GM21515 (cell line): ENCODE results near the gene PCBD1.
"Not testable (repeated sequence)": the region's sequence is repeated elsewhere in the genome, so short reads cannot be mapped to it uniquely, and the experiment has no call there.

Experiments
- ATAC-seq: cut with Tn5 transposase; IDR thresholded peaks from one replicate; pipeline ENCODE4 v1.9.1; 2021; ENCODE audit not compliant: unreplicated experiment

The PCBD1 gene

DNA sequence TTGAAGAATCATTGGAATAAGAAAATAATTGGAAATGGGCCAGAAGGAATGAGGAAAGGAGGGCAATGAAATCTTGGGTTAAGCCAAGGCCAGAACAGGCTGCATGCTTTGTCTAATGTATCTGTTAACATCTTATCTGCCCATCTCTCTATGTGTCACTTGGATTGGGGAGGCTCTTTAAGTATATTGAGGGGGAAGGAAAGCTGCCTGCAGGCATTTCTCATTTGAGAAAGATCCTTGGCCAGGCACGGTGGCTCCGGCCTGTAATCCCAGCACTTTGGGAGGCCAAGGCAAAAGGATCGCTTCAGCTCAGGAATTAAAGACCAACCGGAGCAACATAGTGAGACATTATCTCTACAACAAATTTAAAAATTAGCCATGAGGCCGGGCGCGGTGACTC lies 14.3 kb downstream of the PCBD1 start:
- ATAC-seq = no peak

DNA sequence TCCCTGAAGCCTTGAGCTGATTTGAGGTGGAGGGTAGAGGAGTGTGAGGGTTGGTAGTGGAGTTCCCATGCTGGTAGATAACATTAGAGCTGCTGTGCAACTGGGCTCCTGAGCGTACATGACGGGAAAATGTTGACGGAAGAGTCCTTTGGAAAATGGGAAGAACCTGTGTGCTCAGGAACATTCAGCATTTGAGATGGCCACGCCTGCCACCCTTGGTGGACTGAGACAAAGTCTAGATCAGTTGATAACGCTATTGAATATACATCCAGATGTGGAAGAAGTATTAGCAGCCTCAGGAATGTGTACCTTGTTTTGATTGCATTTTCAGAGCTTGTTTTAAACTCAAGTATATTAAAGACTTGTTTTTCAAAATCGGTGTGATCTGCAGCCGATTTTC lies 16.1 kb downstream of the PCBD1 start:
- no peak for ATAC-seq

DNA sequence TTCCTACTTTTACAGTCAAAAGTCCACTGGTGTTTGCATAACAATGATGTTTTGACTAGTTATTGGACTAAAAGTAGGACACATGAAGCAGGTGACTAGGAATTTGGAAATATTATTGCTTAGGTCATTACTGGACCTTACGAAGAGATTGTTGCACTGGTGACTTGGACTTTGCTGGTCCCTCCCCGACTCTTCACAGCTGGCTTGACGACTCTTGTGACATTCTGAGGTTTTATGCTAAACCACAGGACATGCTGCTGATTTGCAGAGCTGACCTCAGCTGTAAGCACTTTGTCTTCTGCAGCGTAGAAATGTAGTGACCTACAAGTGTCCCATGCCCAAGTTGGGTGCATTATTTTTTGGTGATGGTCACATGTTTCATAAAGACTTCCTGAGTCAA lies 21.9 kb downstream of the PCBD1 start:
- ATAC-seq = no peak

DNA sequence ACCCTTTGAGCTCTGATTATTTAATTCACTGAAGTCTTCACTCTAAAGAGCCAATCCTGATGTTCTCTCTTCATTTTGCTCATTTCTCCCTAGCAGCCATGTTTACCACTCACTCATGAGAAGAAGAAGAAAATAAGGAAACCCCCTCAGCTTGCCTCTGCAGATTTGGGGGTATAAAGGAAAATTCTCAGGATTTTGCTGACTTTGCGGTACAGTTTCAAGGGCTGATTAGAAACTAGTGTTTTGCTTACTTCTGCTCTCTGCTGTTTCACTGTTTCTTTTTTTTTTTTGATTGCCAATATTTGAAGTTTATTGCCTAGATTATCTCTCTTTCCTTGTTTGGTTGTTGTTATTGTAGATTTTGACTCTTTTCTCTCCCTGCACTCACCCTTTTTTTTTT lies 23.4 kb downstream of the PCBD1 start:
- no peak for ATAC-seq

DNA sequence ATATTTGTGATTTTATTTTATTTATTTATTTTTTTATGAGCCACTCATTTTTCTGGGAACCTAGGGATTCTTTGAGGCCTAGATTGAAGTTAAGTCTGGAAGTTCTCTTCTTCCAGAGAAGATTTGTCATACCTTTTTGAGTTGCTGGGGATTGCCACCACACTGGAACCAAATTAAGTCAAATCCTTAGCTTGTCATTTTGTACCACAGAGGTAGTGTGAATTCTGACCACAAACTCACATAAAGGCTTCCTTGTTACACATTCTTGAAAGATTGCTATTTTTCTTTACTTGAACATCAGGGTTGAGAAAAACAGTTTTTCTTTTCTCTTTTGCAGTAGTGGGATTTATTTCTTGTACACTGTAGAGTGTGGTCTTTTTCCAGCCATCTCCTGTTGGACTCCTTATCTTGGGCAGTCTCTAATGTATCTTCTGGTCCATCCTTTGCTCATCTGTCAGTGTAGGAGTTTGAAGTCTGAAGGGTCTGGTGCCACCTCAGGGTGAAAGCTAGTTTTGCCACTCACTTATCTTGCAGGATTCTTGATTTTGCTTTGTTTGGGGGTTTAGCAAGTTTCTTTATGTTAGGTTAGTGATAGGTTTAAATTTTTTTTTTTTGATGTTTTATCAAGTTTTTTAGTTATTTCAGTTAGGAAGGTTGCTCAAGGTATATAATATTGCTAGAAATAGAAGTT lies 24.8 kb downstream of the PCBD1 start:
- no peak for ATAC-seq

DNA sequence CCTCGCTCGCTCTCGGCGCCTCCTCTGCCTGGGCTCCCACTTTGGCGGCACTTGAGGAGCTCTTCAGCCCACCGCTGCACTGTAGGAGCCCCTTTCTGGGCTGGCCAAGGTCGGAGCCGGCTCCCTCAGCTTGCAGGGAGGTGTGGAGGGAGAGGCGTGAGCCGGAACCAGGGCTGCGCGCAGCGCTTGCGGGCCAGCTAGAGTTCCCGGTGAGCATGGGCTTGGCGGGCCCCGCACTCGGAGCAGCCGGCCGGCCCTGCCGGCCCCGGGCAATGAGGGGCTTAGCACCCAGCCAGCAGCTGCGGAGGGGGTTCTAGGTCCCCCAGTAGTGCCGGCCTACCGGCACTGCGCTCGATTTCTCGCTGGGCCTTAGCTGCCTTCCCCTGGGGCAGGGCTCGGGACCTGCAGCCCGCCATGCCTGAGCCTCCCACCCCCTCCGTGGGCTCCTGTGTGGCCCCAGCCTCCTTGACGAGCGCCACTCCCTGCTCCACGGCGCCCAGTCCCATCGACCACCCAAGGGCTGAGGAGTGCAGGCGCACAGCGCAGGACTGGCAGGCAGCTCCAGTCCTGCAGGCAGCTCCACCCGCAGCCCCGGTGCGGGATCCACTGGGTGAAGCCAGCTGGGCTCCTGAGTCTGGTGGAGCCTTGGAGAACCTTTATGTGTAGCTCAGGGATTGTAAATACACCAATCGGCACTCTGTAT lies 26.7 kb downstream of the PCBD1 start:
- not testable (repeated sequence) for ATAC-seq

DNA sequence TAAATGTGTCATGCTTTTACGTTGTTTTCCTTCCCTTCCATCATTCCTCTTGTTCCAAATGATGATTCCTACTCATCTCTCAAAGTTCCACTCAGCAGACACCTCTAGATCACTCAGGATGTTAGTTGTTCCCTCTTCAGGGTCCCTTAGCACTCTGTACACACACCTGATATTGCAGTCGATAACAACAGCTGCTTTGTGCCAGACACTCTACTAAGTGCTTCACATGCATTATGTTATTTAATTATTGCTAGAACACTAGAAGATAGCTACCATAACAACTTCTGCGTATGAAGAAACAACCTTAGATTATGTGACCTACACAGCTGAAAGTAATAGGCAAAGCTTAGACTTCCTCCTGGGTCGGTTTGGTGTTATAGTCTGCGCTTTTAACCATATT lies 29.6 kb downstream of the PCBD1 start:
- no peak for ATAC-seq

DNA sequence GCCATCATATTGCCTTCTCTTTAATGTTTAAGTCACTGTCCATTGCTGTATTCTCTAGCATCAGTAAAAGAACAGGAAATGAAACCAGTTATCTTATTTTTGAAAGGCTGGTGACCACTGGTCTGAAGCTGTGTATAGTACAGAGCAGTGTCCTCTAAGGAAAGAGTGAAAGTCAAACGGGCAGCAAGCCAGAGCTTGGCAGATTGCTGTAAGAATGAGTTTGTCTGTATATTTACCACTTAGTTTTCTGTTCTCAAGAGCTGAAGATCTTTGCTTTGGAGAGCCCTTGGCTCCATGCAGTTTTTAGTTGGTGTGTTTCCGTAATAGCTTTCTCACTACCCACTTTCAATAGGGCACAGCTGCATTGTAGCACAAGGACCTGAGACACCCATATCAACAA lies 31.9 kb downstream of the PCBD1 start:
- no peak for ATAC-seq

DNA sequence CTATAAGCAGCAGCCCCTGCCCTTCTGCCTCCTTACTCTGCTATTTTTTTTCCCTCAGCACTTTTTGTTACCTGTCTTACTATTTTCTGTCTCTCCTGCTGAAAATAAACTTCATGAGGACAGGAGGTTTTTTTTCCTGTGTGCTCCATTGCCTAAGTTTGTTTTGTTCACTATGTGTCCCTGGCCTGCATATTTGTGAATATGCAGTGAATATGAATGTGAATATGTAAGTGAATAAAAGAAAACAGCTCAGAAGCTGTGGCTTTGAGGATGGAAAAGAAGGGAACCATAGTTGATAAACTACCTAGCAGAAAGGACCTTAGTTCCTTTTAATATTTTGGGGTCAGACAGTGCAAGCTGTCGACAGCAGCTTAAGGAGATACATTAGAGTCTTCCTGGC lies 34.9 kb downstream of the PCBD1 start:
- no peak for ATAC-seq

DNA sequence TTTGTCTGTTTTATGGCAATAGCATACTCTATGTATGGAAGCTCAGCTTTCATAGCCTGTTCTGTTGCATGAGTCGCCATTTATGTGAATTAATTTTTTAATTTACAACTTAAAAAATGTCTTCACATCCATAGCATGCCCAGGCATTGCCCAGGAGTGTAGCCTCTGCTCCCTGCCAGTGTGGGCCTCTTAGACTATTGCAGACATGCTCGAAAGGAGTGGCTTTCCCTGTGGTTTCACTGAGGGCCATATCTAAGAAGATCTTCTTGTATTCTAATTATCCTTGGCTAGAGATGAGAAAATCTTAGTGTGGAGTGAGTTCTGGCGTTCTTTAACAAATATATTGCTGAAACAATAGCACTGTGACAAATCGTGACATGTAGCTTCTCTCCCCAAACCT lies 35.3 kb downstream of the PCBD1 start:
- no peak for ATAC-seq

DNA sequence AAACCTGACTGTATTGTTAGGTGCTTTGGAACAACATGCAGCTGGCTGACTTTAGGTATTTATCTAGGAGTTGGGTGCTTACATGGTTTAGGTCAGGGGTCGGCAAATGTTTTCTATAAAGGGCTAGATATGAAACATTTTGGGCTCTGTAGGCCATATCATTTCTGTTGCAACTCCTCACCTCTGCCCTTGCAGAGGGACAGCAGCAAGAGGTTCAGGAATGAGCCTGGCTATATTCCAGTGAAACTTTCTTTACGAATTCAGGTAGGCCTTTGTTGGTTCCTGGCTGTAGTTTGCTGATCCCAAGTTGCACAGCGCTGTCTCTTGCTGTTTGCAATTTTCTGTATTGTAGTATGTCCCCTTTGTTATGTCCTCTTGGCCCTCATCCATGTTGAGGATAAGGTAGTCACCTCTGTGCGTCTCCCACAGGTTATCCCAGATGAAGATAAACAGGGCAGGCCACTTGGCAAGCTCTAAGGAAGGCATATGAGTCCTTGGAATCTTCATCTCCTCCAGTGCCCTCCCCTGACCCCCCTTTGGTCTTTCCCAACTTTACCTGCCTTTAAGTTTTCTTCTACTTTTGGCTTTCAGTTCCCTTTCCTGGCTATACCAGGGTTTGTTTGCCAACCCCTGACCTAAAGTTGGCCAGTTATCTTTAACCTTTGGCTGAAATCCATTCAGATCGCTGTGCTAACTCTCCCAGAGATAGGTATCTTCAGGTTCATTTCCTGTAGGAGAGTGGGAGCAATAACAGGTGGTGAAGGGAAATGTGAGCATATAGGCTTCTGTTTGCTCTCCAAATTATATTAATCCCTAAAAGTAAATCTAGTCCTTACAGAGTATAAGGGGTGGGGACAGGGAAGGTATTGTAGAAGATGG lies 36.5 kb downstream of the PCBD1 start:
- no peak for ATAC-seq

DNA sequence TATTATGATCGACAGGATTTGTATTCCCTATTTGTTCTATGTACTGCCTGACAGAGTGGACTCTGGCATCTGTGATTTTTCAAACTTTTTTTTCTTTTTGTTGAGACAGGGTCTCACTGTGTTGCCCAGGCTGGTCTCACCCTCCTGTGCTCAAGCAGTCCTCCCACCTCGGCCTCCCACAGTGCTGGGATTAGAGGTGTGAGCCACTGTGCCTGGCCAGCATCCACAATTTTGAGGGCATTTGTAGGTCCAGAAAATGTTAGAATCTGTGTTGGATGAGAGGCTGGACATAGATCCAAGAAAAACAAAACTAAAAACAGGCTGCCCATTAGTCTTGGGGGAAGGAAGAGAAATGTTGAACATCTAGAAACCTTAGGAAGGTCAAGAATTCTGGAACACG lies 38.3 kb downstream of the PCBD1 start:
- no peak for ATAC-seq

DNA sequence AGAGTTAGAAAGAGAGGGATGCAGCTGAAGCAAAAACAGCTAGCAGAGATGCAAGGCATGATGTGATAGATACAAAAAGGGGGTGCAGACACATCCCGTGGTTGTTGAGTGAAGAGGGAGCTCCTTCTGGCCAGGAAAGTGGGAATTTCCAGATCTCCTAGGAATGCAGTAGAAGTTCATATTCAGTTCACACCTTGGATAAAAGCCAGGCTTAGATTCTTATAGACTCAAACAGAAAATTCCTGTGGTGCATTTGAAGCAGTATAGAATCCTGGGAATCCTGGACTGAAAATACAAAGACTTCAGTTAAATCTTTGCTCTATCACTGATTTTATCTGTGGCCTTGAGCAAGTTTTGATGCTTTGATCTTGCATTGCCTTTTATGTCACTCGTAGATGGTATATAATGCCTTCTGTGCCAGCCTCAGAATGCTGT lies 38.8 kb downstream of the PCBD1 start:
- ATAC-seq = no peak

DNA sequence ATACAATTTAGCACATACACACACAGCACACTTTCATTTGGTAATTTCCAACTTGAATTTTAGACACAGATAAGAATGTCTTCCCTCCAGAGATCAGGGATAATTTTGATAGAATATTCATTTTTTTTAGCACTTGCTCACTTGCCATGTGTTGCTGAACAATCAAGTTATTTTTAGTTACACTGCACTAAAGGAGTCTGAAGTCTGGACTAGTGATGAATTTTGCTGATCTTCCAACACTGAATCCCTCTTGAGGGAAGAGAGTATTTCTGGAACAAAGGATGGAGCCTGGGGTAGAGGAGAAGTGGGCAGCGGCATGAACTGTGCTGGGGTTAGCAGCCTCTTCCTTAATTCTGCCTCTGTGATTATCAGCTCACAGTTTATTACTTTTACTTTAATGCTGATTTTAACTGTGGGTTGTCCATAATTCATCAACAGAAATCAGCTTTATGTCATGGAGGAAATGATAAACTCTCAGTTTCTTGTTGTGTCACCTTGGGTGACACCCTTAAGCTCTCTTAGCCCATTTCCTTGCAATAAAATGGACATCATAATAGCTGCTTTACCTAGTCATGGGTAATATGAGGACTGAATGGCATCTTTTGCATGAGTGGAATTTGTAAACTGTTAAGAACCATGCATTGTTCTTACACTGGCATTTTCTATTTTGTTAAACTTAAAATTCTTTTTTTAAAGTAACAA lies 40.6 kb downstream of the PCBD1 start:
- ATAC-seq = no peak

DNA sequence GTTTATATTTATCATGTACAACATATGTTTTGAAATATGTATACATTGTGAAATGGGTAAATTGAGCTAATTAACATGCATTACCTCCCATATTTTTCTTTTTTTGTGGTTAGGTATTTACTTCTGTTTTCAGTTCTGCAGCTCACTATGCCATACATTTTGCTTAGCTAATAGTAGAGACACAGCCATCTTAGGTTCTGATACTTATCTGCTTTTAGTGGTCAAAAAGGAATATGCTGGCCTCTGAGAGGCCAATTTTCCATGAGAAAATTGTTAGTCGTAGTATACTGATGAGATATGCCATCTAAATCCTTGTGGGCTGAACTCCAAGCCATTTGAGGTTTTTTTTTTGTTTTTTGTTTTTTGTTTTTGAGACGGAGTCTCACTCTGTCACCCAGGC lies 41.6 kb downstream of the PCBD1 start:
- no peak for ATAC-seq

DNA sequence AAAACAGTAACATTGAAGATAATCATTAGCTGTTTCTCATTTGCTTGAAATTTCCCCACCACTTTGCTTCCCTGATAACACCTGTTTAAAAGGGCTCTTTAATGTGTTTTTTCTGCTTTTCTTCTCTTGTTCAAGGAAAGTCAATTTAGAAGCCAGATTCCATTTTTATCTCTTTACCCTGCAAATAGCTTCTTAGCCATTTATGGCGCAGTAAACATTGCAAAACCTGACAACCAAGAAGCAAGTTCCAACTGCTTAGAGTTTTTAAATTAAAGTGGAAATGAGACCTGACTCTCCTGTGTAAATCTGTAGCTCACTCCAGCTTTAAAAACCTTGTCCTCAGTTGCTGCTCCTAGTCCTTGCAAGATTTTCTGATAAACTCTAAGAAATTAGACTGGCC lies 42.5 kb downstream of the PCBD1 start:
- no peak for ATAC-seq

DNA sequence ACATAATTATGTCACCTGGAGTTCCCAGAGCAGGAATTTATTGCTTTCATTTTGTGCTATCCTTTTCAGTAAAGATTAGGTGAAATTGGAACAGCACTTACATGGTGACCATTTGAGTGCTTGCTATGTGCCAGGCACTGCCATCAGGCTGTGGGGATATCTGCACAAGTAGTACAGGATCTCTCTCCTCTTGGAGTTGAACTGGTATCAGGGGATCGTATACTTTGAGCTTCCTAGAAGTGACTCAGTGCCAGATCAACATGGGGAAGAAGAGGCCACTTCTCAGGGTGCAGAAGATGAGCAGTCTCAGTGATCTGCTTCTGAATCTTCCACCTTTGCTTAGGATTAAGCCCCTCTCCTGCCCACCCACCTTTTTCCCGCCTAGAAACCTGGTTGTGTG lies 43.1 kb downstream of the PCBD1 start:
- ATAC-seq = no peak

DNA sequence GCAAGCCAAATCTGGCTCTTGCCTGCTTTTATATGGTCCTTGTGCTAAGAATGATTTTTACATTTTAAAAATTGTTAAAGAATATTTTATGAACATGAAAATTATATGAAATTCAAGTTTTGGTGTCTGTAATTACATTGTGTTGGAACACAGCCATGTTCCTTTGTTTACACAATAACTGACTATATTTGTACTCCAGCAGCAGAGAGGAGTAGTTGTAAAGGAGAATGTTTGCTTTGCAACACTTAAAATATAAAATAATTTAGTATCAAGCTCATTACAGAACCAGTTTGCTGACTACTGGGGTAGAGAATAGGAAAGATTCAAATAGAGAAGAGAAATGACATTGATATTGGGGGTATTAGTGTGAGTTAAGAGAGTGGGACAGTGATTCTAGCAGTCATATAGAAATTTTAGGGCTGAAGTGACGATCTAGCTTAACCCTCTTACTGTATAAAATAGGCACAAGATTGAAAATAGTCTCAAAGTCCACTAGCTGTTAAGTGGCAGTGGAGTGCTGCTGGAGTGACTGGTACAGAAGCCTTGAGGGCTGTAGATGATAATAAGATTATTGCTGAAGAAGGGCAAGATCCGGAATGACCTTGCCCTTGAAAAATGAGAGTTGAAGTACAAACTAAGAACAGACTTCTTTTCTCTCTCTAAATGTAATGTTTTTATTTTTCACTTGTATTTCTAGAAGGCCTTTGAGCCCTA lies 44.4 kb downstream of the PCBD1 start:
- ATAC-seq = no peak

DNA sequence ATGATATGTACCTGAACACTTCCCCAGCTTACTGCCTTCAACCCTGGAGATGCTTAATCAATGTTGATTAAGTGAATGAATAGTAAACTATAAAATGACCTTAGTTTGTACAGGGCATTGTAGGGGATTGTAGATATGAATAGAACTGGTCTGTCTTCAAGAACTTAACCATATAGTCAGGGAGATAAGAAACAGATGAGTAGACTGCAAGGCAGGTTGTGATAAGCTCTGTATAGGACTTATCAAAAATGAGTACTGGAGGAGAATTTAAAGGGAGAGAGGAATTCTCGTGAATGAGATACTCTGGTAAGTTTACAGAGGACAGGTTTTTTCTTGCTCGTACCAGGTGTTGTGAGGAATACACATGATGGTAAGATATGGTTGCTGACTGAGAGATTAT lies 45.0 kb downstream of the PCBD1 start:
- no peak for ATAC-seq

DNA sequence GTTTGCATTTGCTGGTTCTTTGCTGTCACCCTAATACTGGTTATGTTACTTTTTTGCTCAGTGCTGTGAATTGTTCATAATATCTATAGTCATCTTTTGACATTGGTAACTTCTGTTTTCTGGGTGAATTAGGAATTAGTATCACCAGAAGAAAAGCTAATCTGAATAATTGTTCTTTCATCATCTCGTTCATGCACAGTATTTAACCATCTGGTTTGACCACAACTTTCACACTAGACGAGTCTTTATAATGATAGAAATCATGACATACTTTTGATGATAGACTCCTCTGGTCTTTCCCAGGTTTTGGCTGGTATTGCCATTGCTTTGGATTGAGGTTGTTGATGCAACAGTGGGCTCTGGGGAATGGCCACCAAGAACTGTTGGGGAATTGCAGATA lies 47.5 kb downstream of the PCBD1 start:
- ATAC-seq = no peak
